K562 (cell line): ENCODE measurements around the gene VAPB.

Source experiments
- ATF1 ChIP-seq, 2 experiments: fragments of 450-650 bp in 1 of 2; IDR thresholded peaks; 2 replicates each; pipeline ENCODE4 v1.6.1; 2016; ENCODE audit warnings: missing compliant biosample characterization in 1 of 2, missing genetic modification characterization in 1 of 2
- BCLAF1 ChIP-seq, 2 experiments: fragments of 450-650 bp in 1 of 2; IDR thresholded peaks; 2 replicates each; pipeline ENCODE4 v1.6.1; 2011 to 2017; ENCODE audit warnings: low read depth in 2 of 2, antibody characterized with exemption in 1 of 2, borderline replicate concordance in 1 of 2, low read length in 1 of 2, mild to moderate bottlenecking in 1 of 2, mixed read lengths in 1 of 2; ENCODE audit not compliant: control insufficient read depth in 1 of 2
- BRD4 ChIP-seq: fragments of 200-600 bp; sonication (generic); IDR thresholded peaks from 2 replicates; pipeline ENCODE4 v1.6.1; 2017; ENCODE audit warnings: inconsistent platforms
- KDM1A ChIP-seq, 2 experiments: fragments of 450-650 bp; IDR thresholded peaks; 2 replicates each; pipeline ENCODE4 v1.6.1; 2016; ENCODE audit warnings: mild to moderate bottlenecking in 2 of 2
- NR2C2 ChIP-seq, 2 experiments: fragments of 200-800 bp in 1 of 2; sonication (Bioruptor generic) in 1 of 2; sonication (generic) in 1 of 2; formaldehyde crosslinking in 1 of 2; IDR thresholded peaks; 2 replicates each; pipeline versions ENCODE4 v1.6.1 to v1.8.0; 2016 to 2022; ENCODE audit warnings: mild to moderate bottlenecking in 1 of 2, missing compliant biosample characterization in 1 of 2, missing genetic modification characterization in 1 of 2, missing genetic modification reagents in 1 of 2
- RCOR1 ChIP-seq, 2 experiments: IDR thresholded peaks; 2 replicates each; pipeline ENCODE4 v1.6.1; 2012; ENCODE audit warnings: low read depth in 2 of 2, low read length in 2 of 2, borderline replicate concordance in 1 of 2, improper control_type of control experiment in 1 of 2
- TF ChIP-seq, protein P1 (sequence below), 3 experiments: IDR thresholded peaks in 2 of 3; conservative IDR thresholded peaks in 1 of 3; 2 replicates each; pipeline ENCODE4 v1.5.1; 2011 to 2012; ENCODE audit warnings: low read length in 3 of 3, mild to moderate bottlenecking in 3 of 3, control low read depth in 2 of 3, improper control_type of control experiment in 1 of 3, inconsistent platforms in 1 of 3, low read depth in 1 of 3, mixed read lengths in 1 of 3, moderate library complexity in 1 of 3; ENCODE audit not compliant: insufficient read depth in 2 of 3

DNA sequence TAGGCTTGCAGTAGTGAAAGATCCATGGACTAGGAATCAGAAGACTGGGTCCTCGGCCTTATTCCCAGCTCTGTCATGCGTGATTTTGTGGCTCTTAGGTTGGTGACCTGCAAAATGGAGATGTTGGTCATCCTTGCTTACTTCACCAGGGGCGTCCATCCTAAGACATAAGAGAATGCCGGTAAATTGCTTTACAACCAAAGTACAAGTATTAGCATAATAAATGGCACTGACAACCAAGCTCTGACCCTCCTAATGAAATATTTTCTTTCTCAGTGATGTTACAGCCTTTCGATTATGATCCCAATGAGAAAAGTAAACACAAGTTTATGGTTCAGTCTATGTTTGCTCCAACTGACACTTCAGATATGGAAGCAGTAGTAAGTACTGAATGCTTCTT lies 45.3 kb downstream of the VAPB start:
- TF ChIP-seq ATF1 (CRISPR knock-in tag; IDR thresholded peaks at IDR 0.05) (no peak), ATF1 (tag; IDR thresholded peaks at IDR 0.05) (no peak), NR2C2 (CRISPR knock-in tag; IDR thresholded peaks at IDR 0.05) (no peak), NR2C2 (tag; IDR thresholded peaks at IDR 0.05) (no peak), BRD4 (no peak), RCOR1 (IDR thresholded peaks at IDR 0.05; ENCODE audit: borderline replicate concordance in 1 of 2, low read depth in 2 of 2, low read length in 2 of 2) (no peak), BCLAF1 (IDR thresholded peaks at IDR 0.05; ENCODE audit: borderline replicate concordance in 1 of 2, control insufficient read depth in 1 of 2, low read depth in 2 of 2, low read length in 1 of 2) (no peak), KDM1A (IDR thresholded peaks at IDR 0.05) (no peak)
- TF ChIP-seq, protein P1, sequence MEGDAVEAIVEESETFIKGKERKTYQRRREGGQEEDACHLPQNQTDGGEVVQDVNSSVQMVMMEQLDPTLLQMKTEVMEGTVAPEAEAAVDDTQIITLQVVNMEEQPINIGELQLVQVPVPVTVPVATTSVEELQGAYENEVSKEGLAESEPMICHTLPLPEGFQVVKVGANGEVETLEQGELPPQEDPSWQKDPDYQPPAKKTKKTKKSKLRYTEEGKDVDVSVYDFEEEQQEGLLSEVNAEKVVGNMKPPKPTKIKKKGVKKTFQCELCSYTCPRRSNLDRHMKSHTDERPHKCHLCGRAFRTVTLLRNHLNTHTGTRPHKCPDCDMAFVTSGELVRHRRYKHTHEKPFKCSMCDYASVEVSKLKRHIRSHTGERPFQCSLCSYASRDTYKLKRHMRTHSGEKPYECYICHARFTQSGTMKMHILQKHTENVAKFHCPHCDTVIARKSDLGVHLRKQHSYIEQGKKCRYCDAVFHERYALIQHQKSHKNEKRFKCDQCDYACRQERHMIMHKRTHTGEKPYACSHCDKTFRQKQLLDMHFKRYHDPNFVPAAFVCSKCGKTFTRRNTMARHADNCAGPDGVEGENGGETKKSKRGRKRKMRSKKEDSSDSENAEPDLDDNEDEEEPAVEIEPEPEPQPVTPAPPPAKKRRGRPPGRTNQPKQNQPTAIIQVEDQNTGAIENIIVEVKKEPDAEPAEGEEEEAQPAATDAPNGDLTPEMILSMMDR (IDR thresholded peaks at IDR 0.05 in 2 of 3, conservative IDR thresholded peaks at IDR 0.05 in 1 of 3; ENCODE audit: insufficient read depth in 2 of 3, low read depth in 1 of 3, low read length in 3 of 3) = no peak
